ENCODE data around the gene HOMER2.
"Not testable (repeated sequence)": the region's sequence is repeated elsewhere in the genome, so short reads cannot be mapped to it uniquely, and the experiment has no call there.

The HOMER2 gene

DNA sequence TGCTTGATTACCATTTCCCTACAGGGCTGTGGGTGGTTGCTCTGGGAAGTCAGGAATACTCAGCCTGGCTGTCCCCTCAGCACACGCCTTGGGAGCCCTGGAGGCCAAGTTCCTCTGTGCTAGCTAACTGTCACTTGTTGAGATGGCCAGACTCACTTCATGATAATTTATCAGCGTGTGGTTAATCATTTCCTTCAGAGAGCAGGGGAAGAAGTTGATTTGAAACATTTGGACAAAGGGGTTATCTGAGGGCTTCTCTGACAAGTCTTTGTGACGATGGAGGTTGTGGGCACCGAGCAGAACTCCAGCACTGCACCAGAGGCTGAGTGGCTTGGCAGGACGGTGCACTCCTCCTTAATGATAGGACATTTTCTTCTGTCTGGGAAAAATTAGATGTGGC, 81.2 kb downstream of the HOMER2 start:
- peaks cover 0 to 28% of the 10 kb centered on the region in 2 experiments; a peak in 1 of 3 replicates for H3K36me3 ChIP-seq (ENCODE audit: control insufficient read depth in 2 of 2, insufficient read depth in 1 of 2, low read length in 2 of 2)
- TF ChIP-seq OSR2 (tag by site-specific recombination; IDR thresholded peaks at IDR 0.05) (no peak), ZNF561 (tag by site-specific recombination; IDR thresholded peaks at IDR 0.05; ENCODE audit: borderline replicate concordance) (no peak), ZNF76 (tag by site-specific recombination; IDR thresholded peaks at IDR 0.05; ENCODE audit: borderline replicate concordance, low read depth) (no peak), ZNF785 (tag by site-specific recombination; IDR thresholded peaks at IDR 0.05) (no peak), ZNF670 (tag by site-specific recombination; IDR thresholded peaks at IDR 0.05; ENCODE audit: low read depth) (no peak), ZNF341 (tag by site-specific recombination; IDR thresholded peaks at IDR 0.05; ENCODE audit: low read depth) (no peak), MEIS1 (CRISPR knock-in tag; IDR thresholded peaks at IDR 0.05; ENCODE audit: borderline replicate concordance) (no peak), KLF1 (tag by site-specific recombination; IDR thresholded peaks at IDR 0.05) (no peak), ZBTB8A (tag by site-specific recombination; IDR thresholded peaks at IDR 0.05) (no peak)
- H3K4me3 ChIP-seq (ENCODE audit: low read depth, low read length) = no peak overlapping the region
- no peak overlapping the region for H3K27ac ChIP-seq (ENCODE audit: extremely low read depth, low read depth, low read length)
- ChIA-PET CTCF (interaction anchor here (0.9 to 1.1 kb wide), 2 partner anchors 23 to 140 kb away, joined by 3 to 4 read pairs; partner anchors contain the start of gene C15orf40), POLR2A (no interaction called here)
- H3K9me3 ChIP-seq (ENCODE audit: control insufficient read depth, insufficient read depth, low read depth, low read length) = no peaks in the 10 kb centered on the region
- no peaks in the 10 kb centered on the region for H3K4me1 ChIP-seq (ENCODE audit: control insufficient read depth, insufficient read depth, low read length)

DNA sequence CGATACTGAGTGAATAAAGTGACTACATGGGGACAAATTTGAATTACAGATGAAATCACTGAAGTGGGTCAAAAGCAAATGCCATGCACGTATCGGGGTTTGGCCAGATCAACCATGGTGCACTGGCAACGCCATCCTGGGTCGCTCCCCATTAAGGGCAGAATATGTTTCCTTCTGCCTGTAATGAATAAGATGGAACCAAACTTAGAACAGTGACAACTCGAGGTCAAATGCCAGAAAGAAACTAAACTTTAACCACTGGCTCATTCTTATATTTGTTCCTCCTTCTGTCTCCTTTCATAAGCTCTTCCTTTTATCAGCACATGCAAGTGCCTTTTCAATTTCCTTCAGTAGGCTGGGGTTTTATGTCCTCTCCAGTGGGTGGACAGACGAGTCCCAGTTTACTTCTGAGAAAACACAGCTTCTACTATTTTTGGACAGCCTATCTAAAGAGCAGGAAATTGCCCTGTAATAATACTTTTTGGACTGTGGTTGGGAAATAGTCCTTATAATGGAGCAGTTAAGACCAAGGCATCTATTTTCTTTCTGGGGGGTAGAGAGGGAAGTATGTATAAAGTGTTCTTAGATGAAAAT, 81.7 kb downstream of the HOMER2 start:
- H3K4me1 ChIP-seq (ENCODE audit: control insufficient read depth, insufficient read depth, low read length) = no peaks in the 10 kb centered on the region
- TF ChIP-seq, protein P1, sequence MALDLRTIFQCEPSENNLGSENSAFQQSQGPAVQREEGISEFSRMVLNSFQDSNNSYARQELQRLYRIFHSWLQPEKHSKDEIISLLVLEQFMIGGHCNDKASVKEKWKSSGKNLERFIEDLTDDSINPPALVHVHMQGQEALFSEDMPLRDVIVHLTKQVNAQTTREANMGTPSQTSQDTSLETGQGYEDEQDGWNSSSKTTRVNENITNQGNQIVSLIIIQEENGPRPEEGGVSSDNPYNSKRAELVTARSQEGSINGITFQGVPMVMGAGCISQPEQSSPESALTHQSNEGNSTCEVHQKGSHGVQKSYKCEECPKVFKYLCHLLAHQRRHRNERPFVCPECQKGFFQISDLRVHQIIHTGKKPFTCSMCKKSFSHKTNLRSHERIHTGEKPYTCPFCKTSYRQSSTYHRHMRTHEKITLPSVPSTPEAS (tag by site-specific recombination; IDR thresholded peaks at IDR 0.05) = no peak
- TF ChIP-seq ZNF394 (tag by site-specific recombination; IDR thresholded peaks at IDR 0.05; ENCODE audit: borderline replicate concordance) (no peak), ZNF561 (tag by site-specific recombination; IDR thresholded peaks at IDR 0.05; ENCODE audit: borderline replicate concordance) (no peak), ZNF658 (tag by site-specific recombination; IDR thresholded peaks at IDR 0.05) (no peak), ZNF350 (tag by site-specific recombination; IDR thresholded peaks at IDR 0.05) (no peak), ZNF18 (tag by site-specific recombination; IDR thresholded peaks at IDR 0.05) (no peak), ZNF777 (tag by site-specific recombination; IDR thresholded peaks at IDR 0.05; ENCODE audit: borderline replicate concordance) (no peak), KLF9 (tag by site-specific recombination; IDR thresholded peaks at IDR 0.05; ENCODE audit: low read depth) (no peak), ZBTB8A (tag by site-specific recombination; IDR thresholded peaks at IDR 0.05) (no peak), ZNF596 (tag by site-specific recombination; IDR thresholded peaks at IDR 0.05) (no peak), ZFHX2 (tag by site-specific recombination; conservative IDR thresholded peaks at IDR 0.05) (no peak), ZNF610 (tag by site-specific recombination; IDR thresholded peaks at IDR 0.05; ENCODE audit: borderline replicate concordance) (no peak), ZNF549 (tag by site-specific recombination; IDR thresholded peaks at IDR 0.05) (no peak)
- H3K27ac ChIP-seq (ENCODE audit: extremely low read depth, low read depth, low read length) = no peak overlapping the region
- no peak overlapping the region for H3K4me3 ChIP-seq (ENCODE audit: low read depth, low read length)
- CTCF ChIA-PET = interaction anchor here (0.7 to 1.1 kb wide), 3 partner anchors 22 to 140 kb away, joined by 3 to 4 read pairs (median 3); partner anchors contain the start of gene C15orf40
- POLR2A ChIA-PET = no interaction called here
- no peaks in the 10 kb centered on the region for H3K9me3 ChIP-seq (ENCODE audit: control insufficient read depth, insufficient read depth, low read depth, low read length)
- peaks cover 0 to 28% of the 10 kb centered on the region in 2 experiments; a peak in 1 of 3 replicates for H3K36me3 ChIP-seq (ENCODE audit: control insufficient read depth in 2 of 2, insufficient read depth in 1 of 2, low read length in 2 of 2)

GRCh38 chr15:82865981-82866380, 86.5 kb downstream of the HOMER2 start:
- H3K4me3 ChIP-seq (ENCODE audit: low read depth, low read length); H3K4me1 ChIP-seq (ENCODE audit: control insufficient read depth, insufficient read depth, low read length); H3K27ac ChIP-seq (ENCODE audit: extremely low read depth, low read depth, low read length); POLR2A ChIA-PET; H3K36me3 ChIP-seq (ENCODE audit: control insufficient read depth in 2 of 2, insufficient read depth in 1 of 2, low read length in 2 of 2); H3K9me3 ChIP-seq (ENCODE audit: control insufficient read depth, insufficient read depth, low read depth, low read length): not testable (repeated sequence)
- CTCF ChIA-PET = interaction anchor here (1.8 kb wide), 1 partner anchor 16 kb away, joined by 10 read pairs; no protein-coding TSS in a partner anchor

DNA sequence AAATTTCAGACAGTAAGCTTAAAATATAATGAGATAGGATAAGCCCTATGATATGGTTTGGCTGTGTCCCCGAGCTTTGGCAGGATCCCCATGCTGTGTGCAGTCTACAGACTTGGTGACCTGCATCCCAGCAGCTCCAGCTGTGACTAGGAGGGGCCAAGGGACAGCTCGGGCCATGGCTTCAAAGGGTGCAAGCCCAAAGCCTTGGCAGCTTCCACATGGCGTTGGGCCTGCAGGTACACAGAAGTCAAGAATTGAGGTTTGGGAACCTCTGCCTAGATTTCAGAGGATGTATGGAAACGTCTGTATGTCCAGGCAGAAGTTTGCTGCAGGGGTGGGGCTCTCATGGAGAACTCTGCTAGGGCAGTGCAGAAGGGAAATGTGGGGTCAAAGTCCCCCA, 86.9 kb downstream of the HOMER2 start:
- H3K4me1 ChIP-seq (ENCODE audit: control insufficient read depth, insufficient read depth, low read length); H3K9me3 ChIP-seq (ENCODE audit: control insufficient read depth, insufficient read depth, low read depth, low read length); H3K4me3 ChIP-seq (ENCODE audit: low read depth, low read length); H3K27ac ChIP-seq (ENCODE audit: extremely low read depth, low read depth, low read length); H3K36me3 ChIP-seq (ENCODE audit: control insufficient read depth in 2 of 2, insufficient read depth in 1 of 2, low read length in 2 of 2); POLR2A ChIA-PET: not testable (repeated sequence)
- CTCF ChIA-PET = interaction anchor here (1.3 kb wide), 1 partner anchor 16 kb away, joined by 7 read pairs; no protein-coding TSS in a partner anchor

Measured in HEK293 (cell line).